ENCODE results near the gene TMEM38A.
"Not testable (repeated sequence)": the region's sequence is repeated elsewhere in the genome, so short reads cannot be mapped to it uniquely, and the experiment has no call there.

- not testable (repeated sequence) for TF ChIP-seq ZBTB6 (tag by site-specific recombination; IDR thresholded peaks at IDR 0.05); ZNF302 (tag by site-specific recombination; IDR thresholded peaks at IDR 0.05; ENCODE audit: low read depth); HOXA7 (CRISPR knock-in tag; IDR thresholded peaks at IDR 0.05; ENCODE audit: borderline replicate concordance); CTCF (tag by site-specific recombination; IDR thresholded peaks at IDR 0.05); SALL2 (tag by site-specific recombination; IDR thresholded peaks at IDR 0.05; ENCODE audit: borderline replicate concordance); ZNF664 (tag by site-specific recombination; IDR thresholded peaks at IDR 0.05); ZNF239 (tag by site-specific recombination; IDR thresholded peaks at IDR 0.05); SCRT2 (tag by site-specific recombination; IDR thresholded peaks at IDR 0.05); ZBTB26 (tag by site-specific recombination; optimal IDR thresholded peaks at IDR 0.05); ATF2 (tag by site-specific recombination; IDR thresholded peaks at IDR 0.05; ENCODE audit: low read depth); ZNF10 (tag by site-specific recombination; IDR thresholded peaks at IDR 0.05); ZFHX2 (tag by site-specific recombination; conservative IDR thresholded peaks at IDR 0.05); KLF1 (tag by site-specific recombination; IDR thresholded peaks at IDR 0.05)
- TF ChIP-seq, protein P1, sequence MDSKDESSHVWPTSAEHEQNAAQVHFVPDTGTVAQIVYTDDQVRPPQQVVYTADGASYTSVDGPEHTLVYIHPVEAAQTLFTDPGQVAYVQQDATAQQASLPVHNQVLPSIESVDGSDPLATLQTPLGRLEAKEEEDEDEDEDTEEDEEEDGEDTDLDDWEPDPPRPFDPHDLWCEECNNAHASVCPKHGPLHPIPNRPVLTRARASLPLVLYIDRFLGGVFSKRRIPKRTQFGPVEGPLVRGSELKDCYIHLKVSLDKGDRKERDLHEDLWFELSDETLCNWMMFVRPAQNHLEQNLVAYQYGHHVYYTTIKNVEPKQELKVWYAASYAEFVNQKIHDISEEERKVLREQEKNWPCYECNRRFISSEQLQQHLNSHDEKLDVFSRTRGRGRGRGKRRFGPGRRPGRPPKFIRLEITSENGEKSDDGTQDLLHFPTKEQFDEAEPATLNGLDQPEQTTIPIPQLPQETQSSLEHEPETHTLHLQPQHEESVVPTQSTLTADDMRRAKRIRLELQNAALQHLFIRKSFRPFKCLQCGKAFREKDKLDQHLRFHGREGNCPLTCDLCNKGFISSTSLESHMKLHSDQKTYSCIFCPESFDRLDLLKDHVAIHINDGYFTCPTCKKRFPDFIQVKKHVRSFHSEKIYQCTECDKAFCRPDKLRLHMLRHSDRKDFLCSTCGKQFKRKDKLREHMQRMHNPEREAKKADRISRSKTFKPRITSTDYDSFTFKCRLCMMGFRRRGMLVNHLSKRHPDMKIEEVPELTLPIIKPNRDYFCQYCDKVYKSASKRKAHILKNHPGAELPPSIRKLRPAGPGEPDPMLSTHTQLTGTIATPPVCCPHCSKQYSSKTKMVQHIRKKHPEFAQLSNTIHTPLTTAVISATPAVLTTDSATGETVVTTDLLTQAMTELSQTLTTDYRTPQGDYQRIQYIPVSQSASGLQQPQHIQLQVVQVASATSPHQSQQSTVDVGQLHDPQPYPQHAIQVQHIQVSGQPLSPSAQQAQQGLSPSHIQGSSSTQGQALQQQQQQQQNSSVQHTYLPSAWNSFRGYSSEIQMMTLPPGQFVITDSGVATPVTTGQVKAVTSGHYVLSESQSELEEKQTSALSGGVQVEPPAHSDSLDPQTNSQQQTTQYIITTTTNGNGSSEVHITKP (tag by site-specific recombination; IDR thresholded peaks at IDR 0.05) = 0 out of 2 replicates have a peak, but pooled peaks have one; percentile 38
Measured at GRCh38 chr19:16668702-16669101, 7.8 kb downstream of the TMEM38A start.

Measured in HEK293 (cell line).